Thyroid gland (tissue), 4 donors: ENCODE data around the gene PCNX1.

Experiments used
- CTCF ChIP-seq, 6 experiments: fragments of 200-600 bp in 3 of 6; fragments of 450-650 bp in 3 of 6; sonication (generic) in 3 of 6; IDR thresholded peaks; one replicate each; pipeline ENCODE4 v1.5.1; 2016 to 2019; ENCODE audit warnings: antibody characterized with exemption in 6 of 6, mild to moderate bottlenecking in 2 of 6, inconsistent platforms in 1 of 6, moderate library complexity in 1 of 6
- POLR2A ChIP-seq, 2 donors: fragments of 450-650 bp; IDR thresholded peaks; one replicate each; pipeline ENCODE4 v1.6.1; 2017; ENCODE audit warnings: antibody characterized with exemption in 2 of 2, mild to moderate bottlenecking in 2 of 2, moderate library complexity in 1 of 2

GRCh38 chr14:71139294-71139946, 232.2 kb downstream of the PCNX1 start:
- TF ChIP-seq CTCF (IDR thresholded peaks at IDR 0.05): peak in 1 of 6 experiments; percentile 7
- no peak for TF ChIP-seq POLR2A (IDR thresholded peaks at IDR 0.05)
